Progenitor cell of endocrine pancreas (in vitro differentiated cells): ENCODE results near the gene TSSC4. TPM values are rescaled to one million over a fixed set of nuclear protein-coding genes. Genes with fewer than 3 reads are reported as not detected.

ENCODE experiments used
- DNase-seq: peaks from one replicate; pipeline ENCODE4 v3.0.0; 2021; ENCODE audit warnings: low spot score; ENCODE audit not compliant: unreplicated experiment
- H3K27ac Mint-ChIP-seq: 2 replicates; pipeline ENCODE4 v1.8.0; 2021; ENCODE audit warnings: mild to moderate bottlenecking, moderate library complexity, mixed read lengths
- H3K27me3 Mint-ChIP-seq: 2 replicates; pipeline ENCODE4 v1.8.0; 2021; ENCODE audit warnings: mixed read lengths
- H3K36me3 Mint-ChIP-seq: 2 replicates; pipeline ENCODE4 v1.8.0; 2022; ENCODE audit warnings: mixed read lengths; ENCODE audit not compliant: insufficient read depth
- H3K4me1 Mint-ChIP-seq: 2 replicates; pipeline ENCODE4 v1.8.0; 2021; ENCODE audit warnings: low read depth, mixed read lengths
- H3K4me3 Mint-ChIP-seq: 2 replicates; pipeline ENCODE4 v1.8.0; 2021; ENCODE audit warnings: low read depth, mild to moderate bottlenecking, moderate library complexity, mixed read lengths
- H3K9me3 Mint-ChIP-seq: 2 replicates; pipeline ENCODE4 v1.8.0; 2021; ENCODE audit warnings: low read depth, mixed read lengths
- total RNA-seq: library from RNA; stranded (reverse); gene quantifications from 2 replicates; pipeline ENCODE4 v1.2.1, GENCODE V29; 2021
- TF ChIP-seq, protein P1 (sequence below): fragments of 200-600 bp; sonication (generic); IDR thresholded peaks from one replicate; pipeline ENCODE4 v1.5.0; 2021; ENCODE audit warnings: antibody characterized with exemption, mild to moderate bottlenecking; ENCODE audit not compliant: unreplicated experiment

Gene TSSC4
- total RNA-seq, 1 donor from 2014 or later: 50.2 TPM

DNA sequence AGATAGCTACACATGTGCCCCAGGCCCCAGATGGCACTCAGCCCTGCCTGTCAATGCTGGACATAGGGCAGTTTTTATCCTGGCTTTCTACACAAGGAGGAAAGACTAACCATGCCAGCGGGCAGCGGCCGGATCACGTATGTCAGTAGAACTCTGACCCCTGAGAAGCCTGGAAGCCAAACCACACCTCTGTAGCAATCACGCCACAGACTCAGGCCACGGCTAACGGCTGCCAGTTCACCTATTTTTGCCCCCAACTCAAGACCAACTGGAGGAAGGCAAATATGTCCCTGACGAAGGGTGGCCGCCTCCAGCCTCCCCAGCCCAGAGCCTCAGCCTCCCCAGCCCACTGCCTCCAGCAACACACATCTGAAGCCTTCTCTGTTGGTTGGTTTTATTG is 30.7 kb upstream of the TSSC4 start:
- Mint-ChIP-seq H3K36me3 (no peaks in the 10 kb centered on the region), H3K27ac (no peak overlapping the region), H3K27me3 (peaks cover 15% of the 10 kb centered on the region), H3K4me1 (peaks cover 2% of the 10 kb centered on the region), H3K9me3 (no peaks in the 10 kb centered on the region), H3K4me3 (no peak overlapping the region)
- no peak for DNase-seq
- TF ChIP-seq, protein P1, sequence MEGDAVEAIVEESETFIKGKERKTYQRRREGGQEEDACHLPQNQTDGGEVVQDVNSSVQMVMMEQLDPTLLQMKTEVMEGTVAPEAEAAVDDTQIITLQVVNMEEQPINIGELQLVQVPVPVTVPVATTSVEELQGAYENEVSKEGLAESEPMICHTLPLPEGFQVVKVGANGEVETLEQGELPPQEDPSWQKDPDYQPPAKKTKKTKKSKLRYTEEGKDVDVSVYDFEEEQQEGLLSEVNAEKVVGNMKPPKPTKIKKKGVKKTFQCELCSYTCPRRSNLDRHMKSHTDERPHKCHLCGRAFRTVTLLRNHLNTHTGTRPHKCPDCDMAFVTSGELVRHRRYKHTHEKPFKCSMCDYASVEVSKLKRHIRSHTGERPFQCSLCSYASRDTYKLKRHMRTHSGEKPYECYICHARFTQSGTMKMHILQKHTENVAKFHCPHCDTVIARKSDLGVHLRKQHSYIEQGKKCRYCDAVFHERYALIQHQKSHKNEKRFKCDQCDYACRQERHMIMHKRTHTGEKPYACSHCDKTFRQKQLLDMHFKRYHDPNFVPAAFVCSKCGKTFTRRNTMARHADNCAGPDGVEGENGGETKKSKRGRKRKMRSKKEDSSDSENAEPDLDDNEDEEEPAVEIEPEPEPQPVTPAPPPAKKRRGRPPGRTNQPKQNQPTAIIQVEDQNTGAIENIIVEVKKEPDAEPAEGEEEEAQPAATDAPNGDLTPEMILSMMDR: no peak

DNA sequence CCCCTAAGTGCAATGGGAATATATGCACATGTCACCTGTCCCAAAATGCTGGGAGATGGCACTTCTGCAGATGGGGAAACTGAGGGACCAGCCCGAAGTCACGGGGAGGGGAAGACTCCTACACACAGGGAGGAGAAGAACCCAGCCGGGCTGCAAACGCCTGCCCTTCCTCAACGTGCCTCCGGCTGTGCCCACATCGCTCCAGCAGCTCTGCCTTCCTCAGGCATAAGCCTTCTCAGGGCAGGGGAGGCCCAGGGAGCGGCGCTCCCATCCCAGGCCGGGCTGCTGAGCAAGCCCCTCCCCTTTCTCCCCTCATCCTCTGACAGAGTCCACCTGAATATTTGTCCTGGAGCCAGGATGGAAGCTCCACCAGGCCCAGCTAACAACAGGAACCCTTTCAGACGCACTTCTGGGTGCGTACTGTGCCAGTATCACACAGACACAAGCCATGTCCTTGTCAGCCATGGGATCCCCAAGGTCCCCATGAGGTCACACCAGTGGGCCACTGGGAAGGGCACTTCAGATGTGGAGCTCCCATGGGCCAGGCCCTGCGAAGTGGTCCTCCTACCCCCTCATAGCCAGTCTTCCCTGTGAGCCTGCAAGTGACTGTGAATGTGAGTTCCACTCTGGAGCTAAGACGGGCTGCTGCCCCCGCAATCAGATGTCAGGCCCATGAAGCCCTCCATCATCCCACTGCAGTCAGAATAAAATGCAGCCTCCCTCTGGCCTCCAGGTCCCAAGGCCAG is 25.9 kb upstream of the TSSC4 start:
- peaks cover 27% of the 10 kb centered on the region for H3K27me3 Mint-ChIP-seq
- peaks cover 7% of the 10 kb centered on the region for H3K4me1 Mint-ChIP-seq
- no peaks in the 10 kb centered on the region for H3K36me3 Mint-ChIP-seq
- H3K4me3 Mint-ChIP-seq: no peak overlapping the region
- no peak overlapping the region for H3K27ac Mint-ChIP-seq
- DNase-seq: no peak
- no peaks in the 10 kb centered on the region for H3K9me3 Mint-ChIP-seq
- TF ChIP-seq, protein P1: no peak

DNA sequence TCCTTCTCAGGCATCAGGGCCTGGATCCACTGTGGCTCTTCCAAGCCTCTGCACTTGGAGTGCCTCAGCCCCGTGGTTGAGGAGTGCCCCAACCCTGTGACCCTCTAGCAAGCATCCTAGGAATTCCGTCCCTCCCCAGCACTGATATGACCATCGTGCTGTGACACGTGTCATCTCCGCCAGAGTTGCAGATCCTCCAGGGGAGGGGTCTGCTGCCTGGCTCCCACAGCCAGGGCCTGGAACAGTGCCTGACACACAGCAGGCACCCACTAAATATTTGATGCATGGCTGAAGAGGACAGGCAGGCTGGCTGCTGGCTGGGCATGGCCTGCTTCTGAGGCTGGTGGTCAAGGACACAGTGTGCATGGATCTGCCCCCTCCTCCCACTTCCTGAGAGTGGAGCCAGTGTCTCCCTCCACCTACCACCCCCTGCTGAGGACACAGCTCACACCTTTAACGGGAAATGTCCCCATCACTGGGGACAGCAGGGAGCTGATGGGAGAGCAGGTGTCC is 25.2 kb upstream of the TSSC4 start:
- no peak for DNase-seq
- Mint-ChIP-seq H3K4me3 (peak overlapping the region; percentile 63), H3K9me3 (no peaks in the 10 kb centered on the region), H3K27ac (no peak overlapping the region), H3K4me1 (peaks cover 7% of the 10 kb centered on the region), H3K36me3 (no peaks in the 10 kb centered on the region), H3K27me3 (peaks cover 27% of the 10 kb centered on the region)
- TF ChIP-seq, protein P1: no peak

DNA sequence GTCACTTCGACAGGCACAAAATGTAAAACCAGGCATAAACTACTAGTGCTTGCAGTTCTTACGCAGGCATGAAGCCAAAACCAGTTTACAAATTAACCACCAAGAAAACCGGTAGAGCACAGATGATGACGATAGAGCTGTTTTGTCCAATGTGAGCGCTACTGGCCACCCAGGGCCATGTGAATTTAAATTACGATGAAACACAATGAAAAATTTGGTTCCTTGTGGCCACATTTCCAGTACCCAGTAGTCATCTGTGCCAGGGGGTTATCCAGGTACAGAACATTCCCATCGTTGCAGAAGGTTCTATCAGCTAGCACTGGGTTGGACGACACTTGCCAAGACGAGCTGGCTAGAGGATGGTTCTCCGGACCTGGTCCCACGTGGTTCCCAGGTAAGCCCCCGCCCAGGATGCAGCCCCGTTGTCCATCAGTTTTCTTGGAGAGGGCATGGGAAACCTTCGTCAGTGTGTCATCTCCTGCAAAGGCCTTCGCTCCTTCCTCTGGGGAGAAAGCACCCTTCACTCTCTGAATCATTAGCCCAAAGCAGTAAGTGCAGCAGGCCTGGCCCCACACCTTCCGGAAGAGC is 24.5 kb upstream of the TSSC4 start:
- Mint-ChIP-seq H3K4me3 (peak overlapping the region; percentile 63), H3K27me3 (peaks cover 27% of the 10 kb centered on the region), H3K4me1 (peaks cover 7% of the 10 kb centered on the region), H3K9me3 (no peaks in the 10 kb centered on the region), H3K27ac (no peak overlapping the region), H3K36me3 (no peaks in the 10 kb centered on the region)
- no peak for DNase-seq
- TF ChIP-seq, protein P1: no peak

DNA sequence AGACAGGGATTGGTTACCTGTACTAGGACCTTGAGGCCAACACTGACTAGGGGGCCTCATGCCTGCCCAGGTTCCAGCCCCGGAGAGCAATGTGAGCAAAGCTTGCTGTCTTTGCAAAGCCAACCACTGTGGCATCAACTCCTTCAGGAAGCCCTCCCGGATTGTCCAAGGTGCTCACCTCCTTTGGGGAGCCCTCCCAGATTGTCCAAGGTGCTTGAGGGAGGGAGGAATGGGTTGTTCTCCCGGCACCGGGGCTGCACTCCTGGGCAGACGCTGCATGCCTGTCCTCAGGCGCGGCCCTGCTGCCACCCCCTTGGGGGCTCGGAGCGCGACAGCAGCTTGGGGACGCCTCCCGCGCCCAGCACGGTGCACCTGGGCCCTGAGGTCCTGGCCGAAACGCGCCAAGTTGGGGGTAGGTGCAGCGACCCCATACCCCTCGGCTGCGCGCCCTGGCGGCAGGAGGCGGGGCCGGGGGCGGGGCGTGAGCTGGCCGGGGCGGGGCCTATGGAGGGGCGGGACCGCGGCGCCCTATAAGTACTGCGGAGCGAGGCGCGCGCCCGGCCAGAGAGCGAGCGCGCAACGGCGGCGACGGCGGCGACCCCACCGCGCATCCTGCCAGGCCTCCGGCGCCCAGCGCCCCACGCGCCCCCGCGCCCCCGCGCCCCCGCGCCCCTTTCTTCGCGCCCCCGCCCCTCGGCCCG is 23.6 kb upstream of the TSSC4 start, which contains the start of gene CD81:
Gene CD81 (plus strand): TSS at position 560 of the 701 bp plus-strand sequence. CDS start 240 bp downstream, outside the sequence.
- DNase-seq: peak; percentile 42
- no peaks in the 10 kb centered on the region for H3K9me3 Mint-ChIP-seq
- peaks cover 2% of the 10 kb centered on the region for H3K36me3 Mint-ChIP-seq
- H3K4me3 Mint-ChIP-seq: peak within 1 kb of the TSS; percentile 86
- peaks cover 27% of the 10 kb centered on the region for H3K27me3 Mint-ChIP-seq
- peaks cover 7% of the 10 kb centered on the region for H3K4me1 Mint-ChIP-seq
- TF ChIP-seq, protein P1: no peak
- peak within 1 kb of the TSS; percentile 83 for H3K27ac Mint-ChIP-seq
